NCI-H2107 (cell line): ENCODE measurements around the gene RYR3.

ENCODE experiments used
- DNase-seq: peaks from one replicate; lab custom pipeline; 2025; lab: John Stamatoyannopoulos, UW

The RYR3 gene

DNA sequence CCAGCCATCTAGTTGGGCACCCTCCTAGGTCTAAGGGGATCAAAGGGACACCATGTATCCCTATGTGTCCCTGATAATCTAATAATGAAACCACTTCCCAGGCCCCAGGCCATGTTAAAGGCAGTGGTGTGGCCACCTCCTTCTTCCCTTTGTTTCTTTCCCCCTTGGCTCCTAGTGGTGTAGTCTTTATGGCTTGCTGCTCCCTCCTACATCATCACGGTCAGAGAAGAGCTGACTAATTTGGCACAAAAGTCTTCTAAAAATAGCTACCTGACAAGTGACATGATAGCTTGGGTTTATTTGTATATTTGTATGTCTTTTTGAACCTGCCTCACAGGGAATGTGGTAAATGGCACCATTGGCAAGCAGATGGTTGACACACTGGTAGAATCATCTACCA is 526.5 kb downstream of the RYR3 start:
- no peak for DNase-seq

DNA sequence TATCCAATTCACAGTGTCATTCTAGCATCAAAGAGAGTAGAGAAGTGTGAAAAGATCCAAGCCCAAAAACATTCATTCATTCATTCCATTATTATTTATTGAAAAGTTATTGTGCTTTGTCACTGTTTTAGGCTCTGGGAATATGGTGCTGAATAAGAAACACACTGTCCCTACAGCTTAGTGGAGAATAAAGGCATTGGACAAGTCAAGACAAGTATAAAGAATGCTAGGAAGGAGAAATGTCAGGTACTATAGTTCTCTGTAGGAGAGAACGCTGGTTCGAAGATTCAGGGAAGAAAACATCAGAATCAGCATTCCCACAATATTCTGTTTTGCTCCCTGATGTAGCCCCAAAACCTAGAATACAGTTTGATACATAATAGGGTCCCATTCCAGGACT is 528.8 kb downstream of the RYR3 start:
- DNase-seq = no peak

DNA sequence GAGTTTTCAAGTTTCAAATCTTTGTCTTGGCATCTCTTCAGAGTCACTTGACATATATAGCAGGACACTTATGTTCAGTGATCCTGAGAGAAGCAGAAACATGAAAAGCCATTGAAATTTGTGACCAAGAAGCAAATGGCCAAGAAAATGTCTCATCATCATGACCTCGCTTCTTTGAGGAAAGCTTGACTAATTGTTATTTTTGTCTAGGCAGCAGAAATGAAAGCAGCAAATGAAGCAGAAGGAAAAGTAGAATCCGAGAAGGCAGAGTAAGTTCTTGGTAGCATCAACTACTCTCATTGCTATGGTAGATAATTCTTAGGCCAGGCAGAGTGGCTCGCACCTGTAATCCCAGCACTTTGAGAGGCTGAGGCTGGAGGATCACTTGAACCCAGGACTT is 529.8 kb downstream of the RYR3 start:
- no peak for DNase-seq

DNA sequence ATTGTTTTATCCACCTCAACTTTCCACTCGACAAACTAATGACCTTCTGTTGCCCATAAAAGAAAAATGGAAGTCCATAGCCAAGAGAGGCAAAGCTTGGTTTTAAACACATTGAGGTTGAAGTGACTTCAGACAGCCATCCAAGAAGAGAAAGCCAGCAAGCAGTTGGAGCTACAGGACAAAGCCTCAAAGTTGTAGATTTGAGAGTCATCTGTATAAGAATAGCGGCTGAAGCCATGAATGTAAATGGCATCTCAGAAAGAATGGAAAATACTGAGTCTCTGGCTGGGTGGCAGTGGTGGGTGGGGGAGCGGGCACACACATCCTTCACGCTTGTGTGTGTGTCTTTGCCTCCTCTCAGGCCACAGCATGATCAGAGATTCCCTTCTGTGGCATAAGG is 533.4 kb downstream of the RYR3 start:
- no peak for DNase-seq

DNA sequence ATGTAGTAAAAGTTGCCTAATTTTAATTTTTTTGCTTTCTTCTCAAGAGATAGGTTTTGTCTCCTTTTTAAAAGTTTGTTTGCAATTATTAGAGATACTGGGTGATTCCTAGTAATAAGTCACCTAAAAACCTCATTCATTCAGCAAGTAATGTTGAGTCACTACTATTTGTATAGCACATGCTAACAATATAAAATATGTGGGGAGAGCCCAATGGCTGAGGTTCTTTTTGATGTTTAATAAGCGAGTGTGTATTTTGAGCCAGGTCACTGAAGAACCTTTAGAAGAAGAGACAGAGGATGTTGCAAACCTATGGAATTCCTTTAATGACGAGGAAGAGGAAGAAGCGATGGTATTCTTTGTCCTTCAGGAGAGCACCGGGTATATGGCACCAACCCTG is 533.8 kb downstream of the RYR3 start:
- no peak for DNase-seq

DNA sequence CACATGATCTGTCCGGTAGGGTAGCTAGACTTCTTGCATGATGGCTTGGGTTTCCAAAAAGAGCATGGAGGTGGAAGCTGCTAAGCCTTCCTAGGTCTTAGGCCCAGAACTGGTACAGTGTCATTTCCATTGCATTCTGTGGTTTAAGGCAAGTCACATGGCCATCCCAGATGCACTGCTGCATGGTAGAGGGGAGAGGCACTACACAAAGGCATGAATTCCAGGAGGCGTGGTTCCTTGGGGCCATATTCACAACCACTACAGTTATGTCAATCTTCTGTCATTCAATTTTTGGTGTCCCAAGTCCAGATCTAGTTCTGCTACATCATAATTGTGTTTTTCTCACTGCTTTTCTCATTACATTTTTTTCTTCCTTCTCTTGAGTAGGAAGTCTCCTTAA is 535.4 kb downstream of the RYR3 start:
- DNase-seq = no peak

DNA sequence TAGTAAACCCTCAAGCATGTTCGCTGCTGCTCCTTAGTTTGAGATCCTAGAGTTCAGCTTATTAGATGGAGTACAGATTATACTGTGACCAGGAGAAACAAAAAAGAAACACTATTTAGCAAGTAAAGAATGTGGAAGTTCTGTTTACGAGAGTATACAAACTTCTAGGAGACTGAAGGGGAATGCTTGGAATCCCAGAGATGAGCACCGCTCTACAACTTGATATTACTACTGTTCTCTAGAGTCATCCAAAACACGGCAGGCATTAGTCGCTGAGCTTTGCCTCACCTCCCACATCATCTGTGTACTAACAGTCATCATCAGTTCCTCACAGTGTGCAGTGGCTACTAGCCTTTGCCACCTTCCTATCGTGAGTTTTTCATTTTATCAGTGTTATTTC is 536.1 kb downstream of the RYR3 start:
- DNase-seq = no peak

DNA sequence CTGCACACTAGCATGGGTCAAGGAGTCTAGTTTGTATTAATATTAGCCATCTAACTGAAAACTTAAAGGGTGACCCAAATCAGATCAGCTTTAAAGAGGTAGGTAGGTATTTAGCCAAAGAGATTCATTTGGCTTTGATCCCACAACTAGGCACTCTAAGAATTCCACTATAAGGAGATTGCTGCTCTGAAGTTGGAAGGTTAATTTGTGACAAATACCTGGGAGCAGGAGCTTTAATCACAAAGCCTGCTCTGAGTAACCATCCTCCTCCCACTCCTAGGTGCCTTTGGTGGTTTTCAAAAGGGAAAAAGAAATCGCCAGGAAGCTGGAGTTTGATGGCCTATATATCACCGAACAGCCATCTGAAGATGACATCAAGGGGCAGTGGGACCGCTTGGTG is 537.2 kb downstream of the RYR3 start:
- no peak for DNase-seq

DNA sequence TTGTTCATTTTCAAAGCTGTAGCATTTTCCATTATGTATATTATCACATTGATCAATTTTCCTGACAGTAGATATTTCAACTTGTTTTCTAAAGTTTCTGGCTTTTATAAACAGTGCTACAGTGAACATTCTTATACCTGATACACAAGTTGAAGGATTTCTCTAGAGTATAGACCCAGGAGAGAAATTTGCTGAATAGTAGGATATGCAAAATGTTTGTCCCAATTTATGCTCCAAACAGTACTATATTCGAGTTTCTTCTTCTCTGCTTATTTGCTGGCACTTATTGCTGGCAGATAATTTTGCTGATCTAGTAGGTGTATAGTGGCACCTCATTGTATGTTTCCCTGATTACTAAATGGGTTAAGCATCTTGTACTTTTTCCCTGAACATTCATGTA is 540.3 kb downstream of the RYR3 start:
- DNase-seq = no peak

DNA sequence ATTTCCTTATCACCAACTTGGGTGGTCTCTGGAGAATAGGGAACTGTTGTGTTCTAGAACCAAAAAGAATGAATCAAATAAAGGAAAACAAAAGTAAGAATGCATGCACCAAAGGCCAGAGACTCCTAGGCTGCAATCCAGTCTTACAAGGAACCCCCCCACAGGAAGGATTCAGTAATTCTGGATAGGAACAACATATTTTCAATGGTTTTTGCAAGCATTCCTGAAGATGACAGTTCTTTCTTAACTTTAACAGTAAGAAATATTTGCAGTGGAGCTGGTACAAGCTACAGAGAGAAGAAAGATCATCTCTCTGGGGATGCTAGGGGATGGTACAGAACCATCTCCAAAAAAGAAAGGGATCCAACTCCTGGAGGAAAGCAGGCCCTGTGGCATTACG is 541.3 kb downstream of the RYR3 start:
- no peak for DNase-seq

DNA sequence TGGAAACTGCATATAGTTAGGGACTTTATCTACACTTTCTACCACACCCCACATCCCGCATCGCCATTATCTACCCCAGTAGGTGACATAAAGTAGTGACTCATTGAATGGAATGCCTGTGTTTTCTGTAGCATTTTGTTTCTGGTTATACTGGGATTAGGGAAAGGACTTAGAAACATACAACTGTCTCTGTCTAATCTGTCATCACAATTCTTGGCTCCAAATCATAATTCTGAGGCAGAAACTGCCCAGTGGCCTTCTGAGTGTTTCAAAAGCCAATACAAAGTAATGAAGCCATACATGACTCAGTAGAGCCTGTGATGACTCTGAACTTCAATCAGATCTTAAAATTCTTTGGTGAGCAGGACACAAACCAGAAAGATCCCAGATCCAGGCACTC is 541.8 kb downstream of the RYR3 start:
- DNase-seq = no peak

DNA sequence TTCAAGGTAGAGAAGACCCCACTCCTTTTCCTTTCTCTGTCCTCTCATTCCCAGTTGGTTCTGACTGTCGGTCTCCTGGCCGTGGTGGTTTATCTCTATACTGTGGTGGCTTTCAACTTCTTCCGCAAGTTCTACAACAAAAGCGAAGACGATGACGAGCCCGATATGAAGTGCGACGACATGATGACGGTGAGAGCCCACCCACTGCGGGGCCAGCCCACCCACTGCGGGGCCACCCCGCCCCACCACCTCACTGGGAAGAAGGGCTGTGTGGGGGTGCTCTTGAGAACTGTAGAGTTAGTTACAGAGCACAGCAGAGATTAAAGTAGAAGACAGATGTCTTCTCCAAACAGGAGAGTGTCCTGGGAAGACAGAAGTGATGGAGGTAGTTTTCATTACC is 547.0 kb downstream of the RYR3 start:
- no peak for DNase-seq

DNA sequence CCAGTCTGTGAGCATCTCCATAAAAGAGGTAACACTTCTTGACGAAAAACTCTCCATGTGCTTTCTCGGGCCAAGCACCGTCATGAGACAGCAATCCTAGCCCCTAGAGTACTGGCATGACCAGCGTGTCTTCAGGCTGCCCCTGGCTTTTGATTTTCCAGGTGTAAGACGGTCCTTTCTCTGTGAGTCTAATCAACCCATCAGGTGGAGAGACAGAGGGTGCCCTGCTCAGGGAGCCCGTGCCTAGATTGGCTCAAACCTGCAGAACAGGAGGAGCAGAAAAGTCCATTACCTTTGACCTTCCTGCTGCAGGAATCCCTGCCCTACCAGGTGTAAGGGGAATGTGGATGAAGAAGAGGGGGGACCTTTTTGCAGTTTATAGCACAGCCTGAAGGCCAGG is 548.1 kb downstream of the RYR3 start:
- no peak for DNase-seq

DNA sequence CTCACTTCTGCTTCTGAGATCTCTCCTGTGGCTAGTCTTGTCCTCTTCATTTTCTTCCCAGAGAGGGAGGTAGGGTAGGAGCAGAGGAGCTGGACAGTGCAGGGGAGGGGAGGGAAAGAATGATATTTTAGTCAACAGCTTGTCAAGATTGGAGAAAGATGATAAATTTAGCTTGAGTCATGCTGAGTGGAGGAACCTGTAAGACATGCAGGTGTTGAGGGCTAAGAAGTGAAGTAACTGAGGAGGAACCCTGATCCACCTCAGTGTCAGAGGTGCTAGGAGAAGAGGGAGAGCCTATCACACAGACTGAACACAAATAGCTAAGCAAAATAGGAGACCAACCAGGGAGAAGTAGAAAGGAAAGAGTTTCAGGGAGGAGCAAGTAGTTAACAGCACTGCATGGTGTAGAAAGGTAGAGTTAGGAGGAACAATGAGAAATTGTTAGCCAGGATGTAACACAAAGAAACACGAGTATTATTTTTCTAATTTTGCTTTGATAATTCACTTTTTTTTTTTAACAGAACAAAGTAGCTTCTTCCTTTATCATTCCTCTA is 549.3 kb downstream of the RYR3 start:
- DNase-seq = no peak

DNA sequence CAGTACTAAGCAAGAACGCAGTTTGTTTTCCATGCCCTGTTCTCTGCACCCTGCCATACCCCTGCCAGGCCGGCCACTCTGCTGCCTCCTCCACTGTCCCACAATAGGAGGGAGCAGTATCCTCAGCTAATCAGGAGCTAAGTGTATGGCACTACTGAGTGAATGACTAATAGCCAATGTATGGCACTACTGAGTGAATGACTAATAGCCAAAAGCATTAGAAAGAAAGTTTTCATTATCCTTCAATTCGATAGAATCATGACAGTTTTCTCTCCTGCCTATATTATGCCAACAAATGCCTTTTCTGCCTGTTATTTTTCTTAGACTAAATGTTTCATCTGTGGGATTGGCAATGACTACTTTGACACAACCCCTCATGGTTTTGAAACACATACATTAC is 550.0 kb downstream of the RYR3 start:
- no peak for DNase-seq

DNA sequence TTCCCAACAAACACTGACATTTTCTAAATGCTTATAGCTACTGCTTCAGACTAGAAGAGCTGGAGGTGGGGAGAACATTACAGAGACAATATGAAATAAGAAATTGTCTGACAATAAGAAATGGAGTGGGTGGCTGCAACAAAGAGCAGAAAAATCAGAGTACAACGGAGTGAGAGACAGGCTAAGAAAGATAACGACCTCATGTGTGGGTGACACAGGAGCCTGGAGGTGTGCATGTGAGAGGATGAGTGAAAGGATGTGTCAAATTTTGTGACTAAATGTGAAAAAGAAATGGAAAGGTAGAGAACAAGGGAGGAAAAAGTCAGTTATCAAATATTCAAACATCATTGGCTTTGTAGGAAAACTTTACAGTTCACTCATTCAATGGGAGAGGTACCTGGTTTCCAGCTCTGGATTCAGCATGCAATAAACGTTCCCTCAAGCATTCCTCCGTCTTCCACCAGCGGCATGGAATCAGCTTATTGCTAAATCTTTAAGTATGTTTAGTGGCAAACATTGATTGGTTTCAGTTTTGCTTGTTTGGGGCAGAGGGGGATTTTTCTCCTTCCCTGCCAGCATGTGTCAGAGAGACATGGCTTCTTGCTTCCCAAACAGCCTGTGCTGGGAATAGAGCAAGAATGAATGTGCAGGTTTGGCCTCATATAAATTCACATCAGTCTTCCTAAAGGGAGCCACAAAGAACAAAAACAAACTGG is 553.8 kb downstream of the RYR3 start:
- no peak for DNase-seq

DNA sequence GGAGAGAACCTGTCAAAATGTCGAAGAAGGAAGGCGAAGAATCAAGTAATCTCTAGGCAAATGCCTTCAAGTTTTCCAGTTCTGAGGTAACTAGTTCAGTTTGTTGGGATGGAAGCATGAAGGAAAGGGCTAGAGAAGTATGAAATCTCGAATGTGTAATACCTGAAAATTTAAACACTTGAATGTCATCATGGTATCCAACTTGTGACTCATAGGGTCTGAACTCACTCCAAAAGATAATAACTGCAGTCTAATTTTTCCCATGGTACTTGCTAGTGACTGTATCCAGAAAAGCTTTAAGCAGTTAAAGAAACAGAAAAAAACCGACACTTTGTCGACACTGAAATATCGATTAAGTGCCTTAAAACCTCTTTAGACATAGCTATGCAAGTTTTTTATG is 554.6 kb downstream of the RYR3 start:
- no peak for DNase-seq

DNA sequence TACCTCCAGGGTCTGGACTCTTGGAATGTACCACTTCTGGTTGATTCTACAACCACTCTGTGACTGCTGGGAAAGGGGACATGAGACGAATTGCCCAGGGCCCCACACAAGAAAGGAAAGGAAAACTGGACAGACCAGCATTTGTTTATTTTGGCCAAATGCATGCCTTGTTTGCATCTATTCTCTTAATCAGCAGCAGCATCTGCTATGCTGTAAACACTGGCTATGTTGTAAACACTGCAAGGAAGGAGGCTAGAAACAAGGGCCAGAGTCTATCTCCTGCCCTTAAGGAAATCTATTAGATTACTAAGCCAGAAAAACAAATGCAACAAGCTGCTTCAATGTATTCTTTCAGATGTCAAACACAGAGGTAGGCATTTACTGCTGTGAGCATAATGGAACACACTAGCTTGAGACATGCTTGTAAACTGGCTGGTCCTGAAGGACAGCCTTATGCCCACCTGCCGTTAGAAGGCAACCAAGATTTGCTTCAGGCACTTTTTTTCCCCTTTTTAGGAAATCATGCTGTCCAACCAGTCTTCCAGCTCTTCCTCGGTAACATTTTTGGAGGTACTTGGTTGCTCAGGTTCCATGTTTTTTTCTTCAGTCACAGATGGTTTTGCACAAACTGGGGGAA is 555.5 kb downstream of the RYR3 start:
- no peak for DNase-seq

DNA sequence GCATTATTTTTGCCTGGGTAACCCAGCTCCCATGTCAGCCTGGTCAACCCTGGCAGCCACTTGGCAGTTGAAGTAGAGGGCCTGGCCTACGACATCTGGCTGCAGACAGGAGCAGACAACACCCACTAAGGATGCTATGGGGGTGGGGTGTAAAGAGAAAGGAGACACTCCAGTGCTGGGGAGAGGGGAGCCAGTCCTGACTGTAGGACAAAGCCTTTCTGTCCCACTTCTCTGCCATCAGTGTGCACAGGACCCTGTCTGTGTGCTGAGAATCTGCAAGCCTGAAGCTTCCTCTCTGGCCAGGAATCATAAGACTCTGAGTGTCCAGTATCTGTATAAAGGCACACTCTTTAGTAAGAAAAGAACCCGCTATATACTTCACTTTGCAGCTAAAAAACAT is 561.2 kb downstream of the RYR3 start:
- DNase-seq = no peak

DNA sequence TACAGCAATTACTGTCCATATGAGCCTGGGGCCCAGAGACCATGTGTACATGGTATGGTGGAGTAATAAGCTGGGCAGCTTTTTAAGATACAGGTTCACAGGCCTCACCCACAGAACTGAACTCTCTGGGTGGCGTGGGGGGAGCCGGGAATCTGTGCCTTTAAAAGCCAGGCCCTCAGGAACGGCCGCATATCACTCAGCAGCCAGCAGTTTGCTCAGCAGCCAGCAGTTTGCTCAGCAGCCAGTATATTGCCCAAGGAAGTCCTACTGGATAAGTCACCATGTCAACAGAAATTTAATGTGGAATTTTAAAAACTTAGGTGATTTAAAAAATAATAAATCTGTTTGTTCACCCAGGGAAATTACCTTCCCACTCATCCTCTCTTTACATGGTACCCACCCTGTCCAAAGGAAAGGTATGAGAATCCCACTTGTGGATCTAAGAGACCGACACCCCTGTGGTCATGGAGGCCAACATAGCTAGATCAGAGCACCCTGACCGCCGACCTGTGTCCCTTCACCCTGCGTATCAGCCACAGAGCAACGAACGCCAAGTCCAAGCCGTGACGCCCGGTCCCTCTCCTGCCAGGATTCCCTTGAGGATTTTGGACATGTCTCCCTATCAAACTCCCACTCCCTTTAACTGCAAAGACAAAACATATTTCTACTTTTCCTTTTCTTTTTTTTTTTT is 561.8 kb downstream of the RYR3 start:
- no peak for DNase-seq

DNA sequence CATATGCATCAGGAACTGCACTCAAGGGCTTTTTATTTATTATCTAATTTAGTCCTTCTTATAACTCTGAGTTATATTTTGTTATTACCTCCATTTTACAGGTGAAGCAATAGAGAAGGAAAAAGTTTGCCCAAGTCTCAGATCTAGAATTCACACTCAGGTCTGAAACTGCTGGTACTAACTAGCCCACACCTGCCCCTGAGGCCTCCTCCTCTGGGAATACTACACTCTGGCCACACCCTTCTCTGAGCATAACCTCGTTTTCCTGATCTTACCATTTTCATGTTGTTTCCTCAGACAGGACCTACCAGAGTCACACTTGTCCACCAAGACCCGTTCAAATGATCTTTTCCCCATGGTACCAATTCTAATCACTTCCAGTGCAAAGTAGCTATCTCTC is 563.4 kb downstream of the RYR3 start:
- no peak for DNase-seq

DNA sequence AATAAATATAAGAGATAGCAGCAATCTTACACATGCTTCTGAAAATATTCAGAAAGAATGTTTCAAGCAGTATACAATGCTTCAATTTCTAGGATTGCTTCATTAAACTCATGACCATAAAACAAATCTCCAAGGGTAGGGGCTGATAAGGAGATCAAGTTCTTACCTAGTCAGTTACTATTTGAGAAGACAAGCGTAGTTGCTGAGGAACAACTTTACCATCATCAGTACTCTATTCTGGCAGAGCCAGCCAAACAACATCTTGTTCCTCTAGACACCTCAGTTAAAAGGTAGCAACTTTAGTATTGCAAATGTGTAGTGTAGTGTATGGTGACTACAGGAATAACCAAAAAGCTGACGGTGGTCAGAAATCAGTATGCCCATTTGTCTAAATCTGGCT is 572.2 kb downstream of the RYR3 start:
- DNase-seq = no peak

DNA sequence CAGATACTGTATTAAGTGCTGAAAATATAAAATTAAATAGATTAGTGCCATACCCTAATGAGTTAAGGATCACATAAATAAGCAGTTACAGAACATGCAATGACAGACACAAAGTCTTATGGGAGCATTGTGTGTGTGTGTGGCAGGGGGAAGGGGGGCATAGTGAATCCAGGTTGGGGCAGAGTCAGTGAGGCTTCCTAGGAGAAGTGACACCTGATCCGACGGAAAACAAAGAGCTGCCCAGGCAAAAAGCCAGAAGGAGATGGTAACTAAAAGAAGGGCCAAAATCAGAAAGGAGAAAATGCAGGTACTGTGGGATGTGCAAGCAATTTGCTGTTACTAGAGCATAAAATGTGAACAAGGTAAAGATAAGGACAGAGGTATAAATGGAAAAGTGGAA is 577.4 kb downstream of the RYR3 start:
- peak; percentile 17 for DNase-seq
